SK-N-SH (cell line): ENCODE results near the gene CD19.

Experiments used
- GABPA ChIP-seq: IDR thresholded peaks from 2 replicates; pipeline ENCODE4 v1.4.0; 2012; ENCODE audit warnings: low read depth, mild to moderate bottlenecking
- GATA2 ChIP-seq: sonication (generic); formaldehyde crosslinking; IDR thresholded peaks from 2 replicates; pipeline ENCODE4 v1.5.0; 2020; ENCODE audit warnings: mild to moderate bottlenecking, missing genetic modification reagents
- RAD21 ChIP-seq: IDR thresholded peaks from 2 replicates; pipeline ENCODE4 v1.6.1; 2012; ENCODE audit warnings: mild to moderate bottlenecking, low read length
- TF ChIP-seq, protein P1 (sequence below): fragments of 200-600 bp; sonication (generic); IDR thresholded peaks from 2 replicates; pipeline ENCODE4 v1.6.1; 2017; ENCODE audit warnings: antibody characterized with exemption, mild to moderate bottlenecking, moderate library complexity
- TF ChIP-seq, protein P2 (sequence below): IDR thresholded peaks from 2 replicates; pipeline ENCODE4 v1.4.0; 2012; ENCODE audit warnings: low read depth

DNA sequence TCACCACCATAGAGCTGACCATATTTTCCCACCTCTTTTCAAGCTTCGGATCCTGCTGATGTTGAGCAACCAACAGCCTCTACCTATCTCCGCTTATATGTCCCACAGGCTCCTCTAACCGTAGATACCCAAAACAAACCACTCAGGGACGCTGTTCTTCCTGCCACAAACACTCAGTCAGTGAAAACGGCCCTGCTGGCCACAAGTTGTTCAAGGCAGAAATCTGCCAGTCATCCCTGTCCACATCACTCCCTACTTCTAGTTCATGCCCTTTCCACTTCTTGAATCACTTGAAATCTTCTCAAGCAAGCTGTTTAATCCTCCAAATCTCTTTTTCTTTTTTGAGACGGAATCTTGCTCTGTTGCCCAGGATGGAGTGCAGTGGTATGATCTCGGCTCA is 14.7 kb upstream of the CD19 start:
- TF ChIP-seq, protein P1, sequence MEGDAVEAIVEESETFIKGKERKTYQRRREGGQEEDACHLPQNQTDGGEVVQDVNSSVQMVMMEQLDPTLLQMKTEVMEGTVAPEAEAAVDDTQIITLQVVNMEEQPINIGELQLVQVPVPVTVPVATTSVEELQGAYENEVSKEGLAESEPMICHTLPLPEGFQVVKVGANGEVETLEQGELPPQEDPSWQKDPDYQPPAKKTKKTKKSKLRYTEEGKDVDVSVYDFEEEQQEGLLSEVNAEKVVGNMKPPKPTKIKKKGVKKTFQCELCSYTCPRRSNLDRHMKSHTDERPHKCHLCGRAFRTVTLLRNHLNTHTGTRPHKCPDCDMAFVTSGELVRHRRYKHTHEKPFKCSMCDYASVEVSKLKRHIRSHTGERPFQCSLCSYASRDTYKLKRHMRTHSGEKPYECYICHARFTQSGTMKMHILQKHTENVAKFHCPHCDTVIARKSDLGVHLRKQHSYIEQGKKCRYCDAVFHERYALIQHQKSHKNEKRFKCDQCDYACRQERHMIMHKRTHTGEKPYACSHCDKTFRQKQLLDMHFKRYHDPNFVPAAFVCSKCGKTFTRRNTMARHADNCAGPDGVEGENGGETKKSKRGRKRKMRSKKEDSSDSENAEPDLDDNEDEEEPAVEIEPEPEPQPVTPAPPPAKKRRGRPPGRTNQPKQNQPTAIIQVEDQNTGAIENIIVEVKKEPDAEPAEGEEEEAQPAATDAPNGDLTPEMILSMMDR = no peak
- TF ChIP-seq RAD21 (no peak), GATA2 (CRISPR knock-in tag) (no peak), GABPA (no peak)
- TF ChIP-seq, protein P2, sequence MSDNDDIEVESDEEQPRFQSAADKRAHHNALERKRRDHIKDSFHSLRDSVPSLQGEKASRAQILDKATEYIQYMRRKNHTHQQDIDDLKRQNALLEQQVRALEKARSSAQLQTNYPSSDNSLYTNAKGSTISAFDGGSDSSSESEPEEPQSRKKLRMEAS = no peak
